HepG2 (cell line): ENCODE data around the gene IQGAP2. TPM values are rescaled to one million over a fixed set of nuclear protein-coding genes. Genes with fewer than 3 reads are reported as not detected.

Source experiments
- ATAC-seq: fragments of 200-7000 bp; cut with Tn5 transposase; 3 replicates; pipeline ENCODE4 v1.9.1; 2020; ENCODE audit warnings: mild to moderate bottlenecking, moderate library complexity
- BruUV-seq: library from RNA; stranded (reverse); fragments of 400-500 nt; replicated peaks from 2 replicates; lab custom pipeline; 2021; lab: Mats Ljungman, UMichigan
- CTCF ChIA-PET: fragments of 300-600 bp; formaldehyde crosslinking; extraction: SDS; loops from one replicate; lab custom pipeline; 2021; ENCODE audit warnings: low total read pairs, inconsistent platforms, low intra/inter-chr PET ratio; lab: Yijun Ruan, JAX
- POLR2A ChIA-PET: fragments of 350-600 bp; sonication (Branson Sonifier 250); formaldehyde crosslinking; loops from one replicate; lab custom pipeline; 2020; ENCODE audit warnings: antibody characterized with exemption, inconsistent platforms; lab: Yijun Ruan, JAX
- DNase-seq: peaks from one replicate; pipeline ENCODE4 v3.0.0-alpha.2; 2015; ENCODE audit warnings: low spot score
- FAIRE-seq: peaks from 3 replicates; lab custom pipeline; 2011; peaks lifted over from hg19 to GRCh38; lab: Jason Lieb, UNC
- H2AFZ ChIP-seq: one replicate; pipeline ENCODE4 v1.6.1; 2011; ENCODE audit warnings: low read length, inconsistent platforms
- H3K27ac ChIP-seq: fragments of 300-600 bp; 3 replicates; pipeline ENCODE4 v1.8.0; 2011; ENCODE audit warnings: mixed run types, mild to moderate bottlenecking, mixed read lengths, low read length, inconsistent platforms; ENCODE audit not compliant: insufficient read depth; ENCODE audit errors: extremely low read length
- H3K27me3 ChIP-seq, 2 experiments: fragments of 200-600 bp in 1 of 2; 2 replicates in 1 of 2; 3 replicates in 1 of 2; pipeline versions ENCODE4 v1.6.0 to v1.8.0; 2011; ENCODE audit warnings: low read length in 2 of 2, mild to moderate bottlenecking in 2 of 2, moderate library complexity in 2 of 2, inconsistent platforms in 1 of 2; ENCODE audit not compliant: insufficient read depth in 2 of 2, control insufficient read depth in 1 of 2
- H3K36me3 ChIP-seq, 2 experiments: fragments of 200-600 bp in 1 of 2; replicated peaks in 1 of 2; 2 replicates in 1 of 2; 3 replicates in 1 of 2; pipeline versions ENCODE4 v1.5.1 to v1.8.0; 2011; ENCODE audit warnings: low read length in 2 of 2, inconsistent platforms in 1 of 2; ENCODE audit not compliant: insufficient read depth in 2 of 2, control insufficient read depth in 1 of 2
- H3K4me1 ChIP-seq: 2 replicates; pipeline ENCODE4 v1.5.1; 2012; ENCODE audit warnings: low read length, inconsistent platforms; ENCODE audit not compliant: insufficient read depth
- H3K4me2 ChIP-seq: 2 replicates; pipeline ENCODE4 v1.6.0; 2011; ENCODE audit warnings: low read depth, low read length, inconsistent platforms
- H3K4me3 ChIP-seq, 3 experiments: fragments of 200-600 bp in 1 of 3; sonication (generic), shearing (Covaris generic) in 1 of 3; replicated peaks in 1 of 3; 2 replicates each; pipeline ENCODE4 v1.5.1; 2011 to 2016; ENCODE audit warnings: low read length in 3 of 3, inconsistent platforms in 2 of 3, low read depth in 2 of 3, mild to moderate bottlenecking in 2 of 3, control low read depth in 1 of 3, mixed read lengths in 1 of 3; ENCODE audit not compliant: insufficient read depth in 1 of 3
- H3K79me2 ChIP-seq: one replicate; pipeline ENCODE4 v1.6.1; 2011; ENCODE audit warnings: low read length, inconsistent platforms; ENCODE audit not compliant: insufficient read depth
- H3K9ac ChIP-seq: 2 replicates; pipeline ENCODE4 v1.6.0; 2011; ENCODE audit warnings: mild to moderate bottlenecking, low read depth, low read length, inconsistent platforms; ENCODE audit not compliant: insufficient read depth
- H3K9me3 ChIP-seq: 2 replicates; pipeline ENCODE4 v1.5.1; 2012; ENCODE audit warnings: mild to moderate bottlenecking, low read length
- H4K20me1 ChIP-seq: 2 replicates; pipeline ENCODE4 v1.6.0; 2011; ENCODE audit warnings: inconsistent platforms, mild to moderate bottlenecking, low read length, moderate library complexity; ENCODE audit not compliant: insufficient read depth
- HMGA1 ChIP-seq: sonication (generic); formaldehyde crosslinking; conservative IDR thresholded peaks from 2 replicates; pipeline ENCODE4 v1.4.0; 2020; ENCODE audit warnings: missing genetic modification reagents
- NFYC ChIP-seq: IDR thresholded peaks from 2 replicates; pipeline ENCODE4 v1.6.1; 2016; ENCODE audit warnings: missing genetic modification reagents, missing compliant biosample characterization
- RFXAP ChIP-seq: sonication (generic); formaldehyde crosslinking; IDR thresholded peaks from 2 replicates; pipeline ENCODE4 v1.4.0; 2020; ENCODE audit warnings: missing genetic modification reagents, borderline replicate concordance
- TGIF2 ChIP-seq: IDR thresholded peaks from 2 replicates; pipeline ENCODE4 v1.6.1; 2016; ENCODE audit warnings: control low read depth, missing compliant biosample characterization
- WGBS: methylation state at CpG from one replicate; pipeline ENCODE4 v1.1.6; 2017; ENCODE audit warnings: low lambda C conversion rate; 5-methylcytosine and 5-hydroxymethylcytosine counted together
- in situ Hi-C: cut with HindIII; loops from 2 replicates; pipeline ENCODE4 v1.10.0; 2017; ENCODE audit warnings: low pct_unique_long_range_greater_than_20kb; ENCODE audit not compliant: extremely low pct_ligation_motif_present
- intact Hi-C: fragments of 100-400 bp; cut with micrococcal nuclease; formaldehyde crosslinking; loops from one replicate; pipeline ENCODE4 v1.10.0; 2022; ENCODE audit not compliant: unreplicated experiment
- polyA plus RNA-seq, 8 experiments: library from polyadenylated mRNA; depleted of rRNA in 3 of 8; stranded (reverse) in 7 of 8; unstranded in 1 of 8; fragments of >200 nt; fragmentation: Illumina TruSeq in 4 of 8; extraction: Trizol in 4 of 8; gene quantifications; 2 replicates each; pipeline versions ENCODE4 v1.2.1 to v1.2.3, GENCODE V29; 2011 to 2016; ENCODE audit warnings: low read depth in 4 of 8, missing spikeins in 1 of 8, mixed read lengths in 1 of 8; ENCODE audit not compliant: insufficient read depth in 1 of 8
- total RNA-seq, 5 experiments: library from RNA; depleted of rRNA; stranded (reverse); fragments of >200 nt; fragmentation: Illumina TruSeq; extraction: Trizol; gene quantifications; 2 replicates each; pipeline ENCODE4 v1.2.3, GENCODE V29; 2016; ENCODE audit warnings: low read depth in 1 of 5
- TF ChIP-seq, protein P1 (sequence below): sonication (generic); formaldehyde crosslinking; IDR thresholded peaks from 2 replicates; pipeline ENCODE4; 2020; ENCODE audit warnings: missing genetic modification reagents, mild to moderate bottlenecking, borderline replicate concordance

IQGAP2 gene
- total and polyA plus RNA-seq, 2 of the 13 experiments (the other 11 are each of a cell fraction or from before 2014, with no cell fraction given), result 35.2 to 83.3 TPM

DNA sequence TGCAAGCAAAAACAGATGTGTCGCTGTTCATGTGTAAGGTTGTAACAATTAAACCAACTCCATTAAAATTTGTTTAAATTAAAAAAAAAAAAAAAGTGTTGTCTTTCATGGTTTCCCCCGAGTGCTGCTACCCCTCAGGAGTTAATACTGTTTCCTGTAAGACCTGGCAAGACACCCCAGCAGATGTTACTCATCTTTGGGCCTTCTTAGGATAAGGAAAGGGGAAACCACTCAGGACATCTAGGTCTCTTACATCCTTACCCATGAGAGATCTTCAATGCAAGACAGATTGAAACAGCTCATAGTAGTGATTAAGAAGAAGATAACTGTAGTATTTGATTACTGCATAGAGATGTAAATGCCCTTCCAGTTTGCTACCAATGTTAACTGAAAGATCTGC, 279.3 kb downstream of the IQGAP2 start:
- H3K79me2 ChIP-seq, result no peaks in the 10 kb centered on the region
- H3K9me3 ChIP-seq, result no peaks in the 10 kb centered on the region
- no peak overlapping the region for H3K4me2 ChIP-seq
- ATAC-seq (no peak), FAIRE-seq (no peak), DNase-seq (no peak)
- no peak for TF ChIP-seq HMGA1
- no peak for TF ChIP-seq TGIF2 (CRISPR knock-in tag)
- TF ChIP-seq NFYC, result no peak
- TF ChIP-seq RFXAP (CRISPR knock-in tag), result no peak
- TF ChIP-seq, protein P1, sequence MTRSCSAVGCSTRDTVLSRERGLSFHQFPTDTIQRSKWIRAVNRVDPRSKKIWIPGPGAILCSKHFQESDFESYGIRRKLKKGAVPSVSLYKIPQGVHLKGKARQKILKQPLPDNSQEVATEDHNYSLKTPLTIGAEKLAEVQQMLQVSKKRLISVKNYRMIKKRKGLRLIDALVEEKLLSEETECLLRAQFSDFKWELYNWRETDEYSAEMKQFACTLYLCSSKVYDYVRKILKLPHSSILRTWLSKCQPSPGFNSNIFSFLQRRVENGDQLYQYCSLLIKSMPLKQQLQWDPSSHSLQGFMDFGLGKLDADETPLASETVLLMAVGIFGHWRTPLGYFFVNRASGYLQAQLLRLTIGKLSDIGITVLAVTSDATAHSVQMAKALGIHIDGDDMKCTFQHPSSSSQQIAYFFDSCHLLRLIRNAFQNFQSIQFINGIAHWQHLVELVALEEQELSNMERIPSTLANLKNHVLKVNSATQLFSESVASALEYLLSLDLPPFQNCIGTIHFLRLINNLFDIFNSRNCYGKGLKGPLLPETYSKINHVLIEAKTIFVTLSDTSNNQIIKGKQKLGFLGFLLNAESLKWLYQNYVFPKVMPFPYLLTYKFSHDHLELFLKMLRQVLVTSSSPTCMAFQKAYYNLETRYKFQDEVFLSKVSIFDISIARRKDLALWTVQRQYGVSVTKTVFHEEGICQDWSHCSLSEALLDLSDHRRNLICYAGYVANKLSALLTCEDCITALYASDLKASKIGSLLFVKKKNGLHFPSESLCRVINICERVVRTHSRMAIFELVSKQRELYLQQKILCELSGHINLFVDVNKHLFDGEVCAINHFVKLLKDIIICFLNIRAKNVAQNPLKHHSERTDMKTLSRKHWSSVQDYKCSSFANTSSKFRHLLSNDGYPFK (CRISPR knock-in tag), result no peak
- peaks cover 4 to 18% of the 10 kb centered on the region in 2 experiments; a peak in 3 of 5 replicates for H3K36me3 ChIP-seq
- H3K4me1 ChIP-seq, result peaks cover 30% of the 10 kb centered on the region
- H3K27me3 ChIP-seq, result no peaks in the 10 kb centered on the region
- WGBS, result 93% methylated on average over 2 of the region's 2 CpGs
- H2AFZ ChIP-seq, result no peak overlapping the region
- no peaks in the 10 kb centered on the region for H4K20me1 ChIP-seq
- H3K27ac ChIP-seq, result no peak overlapping the region
- in situ Hi-C loops (no loop called here), intact Hi-C loops (no loop called here)
- H3K4me3 ChIP-seq, result no peak overlapping the region
- BruUV-seq, result no TSS peak
- no peak overlapping the region for H3K9ac ChIP-seq
- ChIA-PET CTCF (no interaction called here), POLR2A (no interaction called here)
